ENCODE data around the gene DELE1. TPM values are rescaled to one million over a fixed set of nuclear protein-coding genes. Genes with fewer than 3 reads are reported as not detected.

DELE1 gene
- total and polyA plus RNA-seq, 2 donors (not counting 1 experiment from before 2014, with no cell fraction given), result 124 to 127 TPM

- no peaks in the 10 kb centered on the region for H3K36me3 ChIP-seq (replicated peaks in 1 of 2; ENCODE audit: control extremely low read depth in 1 of 2, control insufficient read depth in 1 of 2, extremely low read depth in 1 of 2, insufficient read depth in 2 of 2, low read length in 1 of 2)
- H3K27me3 ChIP-seq (replicated peaks in 1 of 4; ENCODE audit: control extremely low read depth in 1 of 4, control insufficient read depth in 3 of 4, insufficient read depth in 4 of 4, low read length in 3 of 4), result peaks cover 0 to 74% (median 41%) of the 10 kb centered on the region in 4 experiments
- intact Hi-C loops (cut with micrococcal nuclease), result loop anchor here (5.0 kb wide), 1 partner anchor 46 kb away; the partner anchor contains the start of gene DELE1
- DNase-seq (peak; percentile 39), ATAC-seq (ENCODE audit: low read depth) (no peak)
- Mint-ChIP-seq H3K27ac (no peak overlapping the region), H3K4me1 (peaks cover 29% of the 10 kb centered on the region), H3K9me3 (ENCODE audit: insufficient read depth) (no peaks in the 10 kb centered on the region), H3K4me3 (peak overlapping the region; percentile 79), H3K27me3 (peaks cover 75% of the 10 kb centered on the region)
- peak overlapping the region in 1 of 5 experiments; percentile 19 for H3K4me3 ChIP-seq (ENCODE audit: control extremely low read depth in 1 of 5, extremely low read depth in 1 of 5, insufficient read depth in 1 of 5, low read depth in 2 of 5, low read length in 4 of 5)
- H3K4me2 ChIP-seq (replicated peaks; ENCODE audit: low read depth, low read length, poor library complexity, severe bottlenecking), result peak overlapping the region; percentile 80
- peaks cover 36% of the 10 kb centered on the region in 2 donors for H3K4me1 ChIP-seq (ENCODE audit: control insufficient read depth in 2 of 2, insufficient read depth in 2 of 2, low read length in 2 of 2)
- ChIA-PET POLR2A (no interaction called here), CTCF (interaction anchor here (0.9 to 6.3 kb wide), 6 partner anchors 19 to 268 kb away, joined by 3 to 103 read pairs (median 25); partner anchors contain the start of gene RNF14)
- peak overlapping the region; percentile 3 for H2AFZ ChIP-seq (ENCODE audit: insufficient read depth, low read depth, low read length, poor library complexity, severe bottlenecking)
- WGBS (ENCODE audit: insufficient coverage), result 7% methylated on average over 42 of the region's 42 CpGs
- peaks cover 0 to 16% (median 0%) of the 10 kb centered on the region in 3 donors for H3K9me3 ChIP-seq (ENCODE audit: control extremely low read depth in 1 of 3, control insufficient read depth in 2 of 3, insufficient read depth in 1 of 3, low read length in 2 of 3)
- H3K79me2 ChIP-seq (ENCODE audit: control insufficient read depth, insufficient read depth, low read length), result no peaks in the 10 kb centered on the region
- TF ChIP-seq EZH2 (IDR thresholded peaks at IDR 0.05; ENCODE audit: borderline replicate concordance, insufficient read depth, low read depth, low read length, poor library complexity, severe bottlenecking), result peak; percentile 58
- TF ChIP-seq CTCF (IDR thresholded peaks at IDR 0.05), result no peak
- H3K9ac ChIP-seq (ENCODE audit: low read length), result peak overlapping the region; percentile 4
- peaks cover 5% of the 10 kb centered on the region for H4K20me1 ChIP-seq (ENCODE audit: control insufficient read depth, insufficient read depth, low read length, poor library complexity, severe bottlenecking)
- no peak overlapping the region for H3K27ac ChIP-seq (ENCODE audit: low read length in 2 of 2)
Measured at GRCh38 chr5:141876628-141877355, 46.9 kb upstream of the DELE1 start.
